ENCODE results near the gene SLC9A9.

GRCh38 chr3:143278721-143279120, 569.5 kb downstream of the SLC9A9 start:
- no peak for TF ChIP-seq JUND (IDR thresholded peaks at IDR 0.05)
- no peak for TF ChIP-seq CTCF (IDR thresholded peaks at IDR 0.05)
- TF ChIP-seq MXI1 (IDR thresholded peaks at IDR 0.05; ENCODE audit: low read depth, low read length): no peak
- TF ChIP-seq MAX (IDR thresholded peaks at IDR 0.05; ENCODE audit: low read depth): no peak
- no peak for TF ChIP-seq ELF1 (IDR thresholded peaks at IDR 0.05)
- TF ChIP-seq POLR2AphosphoS5 (IDR thresholded peaks at IDR 0.05; ENCODE audit: low read depth, low read length): no peak
- TF ChIP-seq NFIC (IDR thresholded peaks at IDR 0.05; ENCODE audit: borderline replicate concordance): no peak
- TF ChIP-seq RFX5 (IDR thresholded peaks at IDR 0.05; ENCODE audit: low read length): no peak
- no peak for TF ChIP-seq USF2 (IDR thresholded peaks at IDR 0.05; ENCODE audit: borderline replicate concordance, low read depth, low read length)
- TF ChIP-seq YY1 (IDR thresholded peaks at IDR 0.05; ENCODE audit: low read depth): no peak
- no peak for TF ChIP-seq EZH2phosphoT487 (IDR thresholded peaks at IDR 0.05; ENCODE audit: borderline replicate concordance, low read depth)
- TF ChIP-seq RAD21 (IDR thresholded peaks at IDR 0.05; ENCODE audit: low read length): no peak

Measured in SK-N-SH (cell line).